GM12891 (cell line): ENCODE data around the gene SMYD1.

ENCODE experiments used
- DNase-seq: peaks from one replicate; pipeline ENCODE4 v3.0.0; 2011; ENCODE audit warnings: low spot score; ENCODE audit not compliant: insufficient read length
- FAIRE-seq: peaks from 2 replicates; lab custom pipeline; 2011; peaks lifted over from hg19 to GRCh38; lab: Jason Lieb, UNC
- PAX5 ChIP-seq: IDR thresholded peaks from 2 replicates; pipeline ENCODE4 v1.6.1; 2011; ENCODE audit warnings: low read length, moderate library complexity, mild to moderate bottlenecking; ENCODE audit not compliant: insufficient read depth, severe bottlenecking
- POLR2A ChIP-seq: IDR thresholded peaks from 2 replicates; pipeline ENCODE4 v1.6.1; 2011; ENCODE audit warnings: low read depth, low read length, control low read depth
- POLR2AphosphoS5 ChIP-seq: IDR thresholded peaks from 2 replicates; pipeline ENCODE4 v1.6.1; 2011; ENCODE audit warnings: low read depth, low read length, control low read depth
- POU2F2 ChIP-seq: IDR thresholded peaks from 2 replicates; pipeline ENCODE4 v1.6.1; 2011; ENCODE audit warnings: low read depth, mild to moderate bottlenecking, control low read depth, low read length, moderate library complexity
- SPI1 ChIP-seq: IDR thresholded peaks from 2 replicates; pipeline ENCODE4 v1.6.1; 2011; ENCODE audit warnings: low read depth, low read length, control low read depth
- TAF1 ChIP-seq: IDR thresholded peaks from 2 replicates; pipeline ENCODE4 v1.6.1; 2011; ENCODE audit warnings: low read depth, low read length, control low read depth

SMYD1 gene

GRCh38 chr2:88125924-88126771, 58.5 kb downstream of the SMYD1 start:
- FAIRE-seq (no peak), DNase-seq (no peak)
- TF ChIP-seq POLR2AphosphoS5 (no peak), TAF1 (no peak), PAX5 (no peak), POLR2A (no peak), POU2F2 (no peak), SPI1 (no peak)

DNA sequence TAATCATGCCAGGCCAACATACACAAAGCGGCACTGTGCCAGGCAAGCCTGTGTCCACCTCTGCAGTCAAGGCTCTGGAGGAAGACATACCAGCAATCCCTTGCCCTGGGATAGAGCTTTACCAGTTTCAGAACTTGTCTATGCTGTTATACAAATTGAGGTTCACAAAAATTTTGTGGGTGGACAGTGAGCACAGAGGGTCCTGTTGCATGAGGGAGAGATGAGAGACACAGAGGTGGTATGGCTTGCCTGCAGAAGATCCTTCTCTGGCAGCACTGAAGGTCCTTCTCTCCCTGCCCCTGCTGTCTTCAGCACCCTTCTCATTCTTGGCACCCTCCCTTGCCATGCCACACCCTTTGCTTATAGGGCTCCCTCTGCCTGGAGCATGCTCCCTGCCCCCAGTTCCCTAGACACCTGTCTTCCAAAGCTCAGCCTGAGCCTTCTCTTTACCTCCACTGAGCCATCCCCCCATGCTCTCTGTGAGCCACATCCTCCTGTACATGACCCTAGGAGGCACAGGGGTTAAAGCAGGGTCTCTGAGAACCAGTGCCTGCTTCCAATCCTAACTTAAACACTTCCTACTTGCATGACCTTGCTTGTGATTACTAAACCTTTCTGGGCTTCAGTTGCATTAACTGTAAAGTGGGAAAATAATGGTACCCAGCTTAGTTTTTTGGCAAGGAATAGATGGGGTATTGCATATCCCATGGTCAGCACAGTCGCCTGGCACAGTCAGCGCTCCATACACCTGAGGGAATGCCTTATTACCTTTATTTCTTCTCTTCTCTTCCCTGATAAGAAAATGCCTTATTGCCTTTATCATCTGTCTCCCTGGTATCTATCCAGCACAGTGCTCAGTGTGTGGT, 59.4 kb downstream of the SMYD1 start:
- DNase-seq (no peak), FAIRE-seq (no peak)
- TF ChIP-seq SPI1, result no peak
- TF ChIP-seq PAX5, result no peak
- no peak for TF ChIP-seq POLR2A
- TF ChIP-seq TAF1, result no peak
- TF ChIP-seq POLR2AphosphoS5, result no peak
- no peak for TF ChIP-seq POU2F2

- no peak for FAIRE-seq
- TF ChIP-seq PAX5, result no peak
- TF ChIP-seq POLR2AphosphoS5, result no peak
- TF ChIP-seq POU2F2, result no peak
- TF ChIP-seq SPI1, result no peak
- TF ChIP-seq TAF1, result no peak
- TF ChIP-seq POLR2A, result no peak
- no peak for DNase-seq
These were observed 59.9 kb downstream of the SMYD1 start for GRCh38 chr2:88127638-88127887.

DNA sequence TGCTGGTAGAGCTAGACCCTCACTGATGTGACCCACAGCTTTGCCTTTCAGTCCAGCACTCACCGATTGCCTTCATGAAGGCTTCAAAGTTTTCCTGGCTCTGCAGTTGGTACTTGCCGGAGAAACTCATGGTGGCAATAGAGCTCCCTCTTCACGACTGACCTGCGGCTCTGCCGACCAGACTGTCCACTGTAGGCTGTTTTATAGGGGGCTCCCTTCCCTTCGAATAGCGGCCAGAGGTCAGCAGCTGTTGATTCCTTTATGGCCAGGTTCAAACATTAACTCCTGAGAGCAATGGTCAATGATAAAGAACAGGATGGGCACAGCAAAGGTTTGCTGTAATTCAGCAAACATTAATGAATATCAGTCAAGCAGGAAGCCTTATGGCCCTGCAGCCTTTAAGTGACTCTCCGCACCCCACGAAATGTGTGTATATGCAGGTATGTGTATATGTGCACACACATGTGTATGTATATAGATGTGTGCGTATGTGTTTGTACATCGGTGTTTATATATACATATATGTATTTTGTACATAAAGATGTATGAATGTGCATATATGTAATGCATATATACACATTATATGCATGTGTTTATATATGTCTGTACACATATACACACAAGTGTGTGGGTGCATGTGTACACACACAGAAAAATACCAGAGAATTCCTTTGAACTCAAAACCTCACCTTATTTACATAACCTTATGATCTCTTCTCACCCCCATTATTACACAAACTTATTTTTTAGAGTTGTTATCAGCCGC, 60.4 kb downstream of the SMYD1 start, which contains the start of gene FABP1:
TSS of gene FABP1 (minus strand) at position 175 of the 766 bp plus-strand sequence. CDS start at position 130, 45 bp downstream.
- no peak for FAIRE-seq
- TF ChIP-seq POU2F2, result no peak
- no peak for TF ChIP-seq POLR2A
- TF ChIP-seq TAF1, result no peak
- no peak for TF ChIP-seq PAX5
- no peak for TF ChIP-seq POLR2AphosphoS5
- TF ChIP-seq SPI1, result no peak

DNA sequence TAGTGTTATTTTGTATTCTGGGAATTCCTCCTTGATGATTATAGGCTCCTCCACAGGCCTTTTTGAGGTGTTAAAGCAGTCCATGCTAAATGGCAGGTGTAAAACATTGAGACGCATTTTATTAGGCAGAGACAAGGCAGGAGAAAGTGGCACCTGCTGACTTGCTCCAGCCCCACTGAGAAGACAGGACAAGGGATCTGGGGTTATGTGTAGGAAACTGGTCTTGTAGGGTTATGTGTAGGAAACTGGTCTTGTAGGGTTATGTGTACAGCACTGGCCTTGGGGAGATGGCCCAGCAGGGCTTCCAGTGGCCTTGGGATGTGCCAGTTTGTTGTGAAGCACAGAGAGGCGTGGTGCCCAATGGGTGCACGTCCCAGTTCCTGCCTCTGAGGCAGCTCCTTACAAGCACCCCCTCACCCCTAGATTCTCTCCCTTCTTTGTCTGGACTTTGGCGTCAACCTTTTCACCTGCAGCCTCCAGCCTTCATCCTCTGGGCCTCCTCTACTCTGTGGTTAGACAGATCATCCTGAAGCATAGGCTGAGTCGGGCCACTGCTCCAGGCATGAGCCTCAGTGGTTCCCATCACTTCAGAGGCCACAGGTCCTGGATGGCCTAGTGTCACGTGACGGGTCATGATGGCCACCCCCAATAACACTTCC, 61.2 kb downstream of the SMYD1 start:
- TF ChIP-seq PAX5 (no peak), POLR2AphosphoS5 (no peak), SPI1 (no peak)
- no peak for FAIRE-seq
- no peak for DNase-seq

More for the DNA sequence above, 60.4 kb downstream of the SMYD1 start, which contains the start of gene FABP1:
- no peak for DNase-seq

GRCh38 chr2:88129313-88129959, 61.8 kb downstream of the SMYD1 start:
- TF ChIP-seq TAF1 (no peak), POLR2A (no peak), PAX5 (no peak), SPI1 (no peak), POU2F2 (no peak), POLR2AphosphoS5 (no peak)
- no peak for DNase-seq
- no peak for FAIRE-seq

- no peak for TF ChIP-seq POLR2A
- no peak for TF ChIP-seq PAX5
- TF ChIP-seq POLR2AphosphoS5, result no peak
- no peak for DNase-seq
- FAIRE-seq, result no peak
These were observed 63.8 kb downstream of the SMYD1 start for GRCh38 chr2:88131201-88131998.

DNA sequence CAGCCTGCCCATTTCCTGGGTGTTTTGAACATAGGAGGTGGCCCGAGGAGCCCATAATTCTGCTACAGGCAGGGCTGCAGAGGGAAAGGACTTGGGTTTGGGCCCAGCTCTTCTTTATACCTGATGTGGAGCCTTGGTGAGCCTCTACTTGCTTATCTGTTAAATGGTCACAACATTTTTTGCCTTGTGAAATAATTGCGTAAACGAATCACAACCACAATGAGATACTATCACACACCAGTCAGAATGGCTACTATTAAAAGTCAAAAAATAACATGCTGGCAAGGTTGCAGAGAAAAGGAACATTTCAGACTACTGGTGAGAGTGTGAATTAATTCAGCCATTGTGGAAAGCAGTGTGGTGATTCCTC, 64.4 kb downstream of the SMYD1 start:
- TF ChIP-seq SPI1, result no peak
- TF ChIP-seq PAX5, result no peak
- no peak for TF ChIP-seq TAF1
- TF ChIP-seq POLR2AphosphoS5, result no peak
- TF ChIP-seq POLR2A, result no peak
- TF ChIP-seq POU2F2, result no peak
- FAIRE-seq (no peak), DNase-seq (no peak)

- no peak for TF ChIP-seq PAX5
- TF ChIP-seq POU2F2, result no peak
- TF ChIP-seq POLR2AphosphoS5, result no peak
- TF ChIP-seq POLR2A, result no peak
- TF ChIP-seq SPI1, result no peak
- TF ChIP-seq TAF1, result no peak
- no peak for DNase-seq
- no peak for FAIRE-seq
These were observed 66.2 kb downstream of the SMYD1 start for GRCh38 chr2:88133875-88134274.
